Measurements from ENCODE around the gene APLN.

The APLN gene, protein sequence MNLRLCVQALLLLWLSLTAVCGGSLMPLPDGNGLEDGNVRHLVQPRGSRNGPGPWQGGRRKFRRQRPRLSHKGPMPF

DNA sequence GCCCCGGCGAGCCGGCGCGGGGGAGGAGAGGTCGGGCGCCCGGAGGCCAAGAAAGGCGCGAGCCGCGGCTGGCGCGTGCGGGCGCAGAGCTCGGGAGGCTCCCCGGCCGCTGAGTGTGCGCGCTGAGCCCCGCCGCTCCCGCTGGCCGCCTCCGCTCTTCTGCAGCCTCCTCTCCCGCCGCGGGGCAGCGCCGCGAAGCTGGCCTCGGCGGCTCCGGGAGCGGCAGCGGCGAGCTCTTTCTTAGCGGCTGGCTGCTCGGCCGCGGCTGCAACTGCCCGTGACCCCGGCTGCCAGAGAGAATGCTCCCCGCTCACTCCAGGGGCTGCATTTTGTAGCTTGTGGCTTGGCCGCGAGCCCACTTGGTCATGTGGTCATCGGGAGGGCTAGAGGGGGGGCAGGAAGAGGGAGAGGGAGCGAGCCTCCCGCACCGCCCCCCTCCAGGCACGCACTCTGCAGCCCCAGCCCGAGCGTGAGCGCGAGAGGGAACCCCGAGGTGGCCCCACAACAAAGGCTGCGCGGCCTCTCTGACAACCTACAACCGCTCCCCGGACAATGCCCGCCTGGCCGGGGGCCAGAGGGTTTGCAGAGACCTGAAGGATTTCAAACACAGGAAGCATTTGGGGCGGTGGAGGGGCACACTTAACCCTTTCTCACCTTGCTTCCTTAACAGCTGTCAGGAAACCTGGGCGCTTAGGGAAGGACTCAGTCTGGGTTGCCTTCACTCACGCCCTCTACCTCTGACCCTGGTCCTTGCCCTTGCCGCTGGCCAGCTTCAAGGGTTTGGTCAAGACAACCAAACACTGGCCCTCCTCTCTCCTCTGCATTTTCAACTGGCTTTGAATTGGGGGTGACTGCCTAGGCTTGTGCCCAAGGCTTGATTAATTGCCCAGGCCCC, at the start of gene APLN:
Gene APLN, minus strand, starts transcription at position 305 of the 895 bp plus-strand sequence. CDS start 326 bp downstream, outside the sequence.
- H3K4me3 ChIP-seq (replicated peaks in 1 of 2; ENCODE audit: low read depth in 2 of 2, low read length in 2 of 2): peak within 1 kb of the TSS; percentile 45 to 61
- peak; percentile 48 to 70 for DNase-seq (ENCODE audit: low read depth in 2 of 2)
- TF ChIP-seq, protein P1, sequence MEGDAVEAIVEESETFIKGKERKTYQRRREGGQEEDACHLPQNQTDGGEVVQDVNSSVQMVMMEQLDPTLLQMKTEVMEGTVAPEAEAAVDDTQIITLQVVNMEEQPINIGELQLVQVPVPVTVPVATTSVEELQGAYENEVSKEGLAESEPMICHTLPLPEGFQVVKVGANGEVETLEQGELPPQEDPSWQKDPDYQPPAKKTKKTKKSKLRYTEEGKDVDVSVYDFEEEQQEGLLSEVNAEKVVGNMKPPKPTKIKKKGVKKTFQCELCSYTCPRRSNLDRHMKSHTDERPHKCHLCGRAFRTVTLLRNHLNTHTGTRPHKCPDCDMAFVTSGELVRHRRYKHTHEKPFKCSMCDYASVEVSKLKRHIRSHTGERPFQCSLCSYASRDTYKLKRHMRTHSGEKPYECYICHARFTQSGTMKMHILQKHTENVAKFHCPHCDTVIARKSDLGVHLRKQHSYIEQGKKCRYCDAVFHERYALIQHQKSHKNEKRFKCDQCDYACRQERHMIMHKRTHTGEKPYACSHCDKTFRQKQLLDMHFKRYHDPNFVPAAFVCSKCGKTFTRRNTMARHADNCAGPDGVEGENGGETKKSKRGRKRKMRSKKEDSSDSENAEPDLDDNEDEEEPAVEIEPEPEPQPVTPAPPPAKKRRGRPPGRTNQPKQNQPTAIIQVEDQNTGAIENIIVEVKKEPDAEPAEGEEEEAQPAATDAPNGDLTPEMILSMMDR (IDR thresholded peaks at IDR 0.05; ENCODE audit: low read depth, low read length): no peak

DNA sequence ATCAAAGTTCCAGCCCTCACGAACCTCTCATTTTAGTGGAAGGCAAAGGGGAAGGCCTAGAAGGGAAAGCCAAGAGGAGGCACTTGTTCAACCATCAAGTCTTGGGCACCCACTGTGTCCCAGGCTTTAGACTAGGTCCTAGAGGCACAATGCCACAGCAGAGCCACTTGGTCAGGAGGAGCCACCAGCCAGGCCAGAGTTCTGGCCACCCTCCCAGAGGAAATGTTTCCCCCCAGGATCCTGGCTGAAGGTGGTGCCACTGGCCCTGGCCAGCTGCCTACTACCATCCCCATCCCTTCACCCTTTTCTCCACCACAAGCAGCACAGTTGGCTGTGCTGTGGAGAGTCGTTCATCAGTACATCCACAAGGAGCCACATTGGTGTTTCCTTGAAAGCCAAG, 49.7 kb upstream of the APLN start:
- no peak overlapping the region for H3K4me3 ChIP-seq (replicated peaks in 1 of 2; ENCODE audit: low read depth in 2 of 2, low read length in 2 of 2)
- TF ChIP-seq, protein P1 (IDR thresholded peaks at IDR 0.05; ENCODE audit: low read depth, low read length): no peak
- no peak for DNase-seq (ENCODE audit: low read depth in 2 of 2)

DNA sequence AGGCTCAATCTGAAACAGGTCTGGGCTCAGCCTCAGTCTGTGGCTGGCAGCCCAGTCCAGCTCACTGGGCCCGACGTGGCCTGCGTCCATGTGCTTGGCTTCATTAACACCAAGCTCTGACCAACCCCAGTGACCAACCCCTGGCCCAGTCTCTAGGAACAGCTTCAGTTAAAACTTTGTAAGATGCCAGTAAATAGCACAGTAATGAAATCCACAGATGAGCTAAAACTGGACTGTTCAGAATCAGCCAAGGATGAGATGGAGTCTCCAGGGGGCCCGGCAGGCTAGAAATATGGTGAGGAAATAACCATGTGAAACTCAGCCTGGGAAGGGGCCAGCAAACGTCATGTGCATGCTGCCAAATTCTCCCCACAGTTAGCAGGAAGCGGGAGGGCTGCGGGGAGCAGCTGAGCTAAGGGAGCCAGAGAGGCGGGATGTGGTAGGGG, 46.9 kb upstream of the APLN start:
- H3K4me3 ChIP-seq (replicated peaks in 1 of 2; ENCODE audit: low read depth in 2 of 2, low read length in 2 of 2): no peak overlapping the region
- TF ChIP-seq, protein P1 (IDR thresholded peaks at IDR 0.05; ENCODE audit: low read depth, low read length): no peak
- DNase-seq (ENCODE audit: low read depth in 2 of 2): peak; percentile 64 to 90

DNA sequence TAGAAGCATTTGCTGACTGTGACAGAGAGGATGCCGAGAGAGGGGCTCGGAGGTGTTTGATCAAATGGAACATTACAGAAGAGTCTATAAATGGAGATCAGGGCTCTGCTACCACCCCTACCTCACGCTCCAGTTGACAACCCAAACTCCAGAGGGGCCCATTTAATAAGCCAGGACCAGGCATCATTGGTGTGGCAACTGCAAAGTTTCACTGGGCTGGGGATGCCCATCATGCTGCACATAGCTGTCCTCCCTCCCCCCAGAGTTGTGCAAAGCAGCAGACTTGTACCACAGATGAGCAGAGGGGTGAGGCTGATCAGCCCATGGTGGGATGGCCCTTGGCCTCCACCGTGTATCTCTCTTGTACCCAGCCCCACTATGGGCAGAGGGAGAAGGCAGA, 45.8 kb upstream of the APLN start:
- TF ChIP-seq, protein P1 (IDR thresholded peaks at IDR 0.05; ENCODE audit: low read depth, low read length): no peak
- H3K4me3 ChIP-seq (replicated peaks in 1 of 2; ENCODE audit: low read depth in 2 of 2, low read length in 2 of 2): no peak overlapping the region
- DNase-seq (ENCODE audit: low read depth in 2 of 2): no peak

DNA sequence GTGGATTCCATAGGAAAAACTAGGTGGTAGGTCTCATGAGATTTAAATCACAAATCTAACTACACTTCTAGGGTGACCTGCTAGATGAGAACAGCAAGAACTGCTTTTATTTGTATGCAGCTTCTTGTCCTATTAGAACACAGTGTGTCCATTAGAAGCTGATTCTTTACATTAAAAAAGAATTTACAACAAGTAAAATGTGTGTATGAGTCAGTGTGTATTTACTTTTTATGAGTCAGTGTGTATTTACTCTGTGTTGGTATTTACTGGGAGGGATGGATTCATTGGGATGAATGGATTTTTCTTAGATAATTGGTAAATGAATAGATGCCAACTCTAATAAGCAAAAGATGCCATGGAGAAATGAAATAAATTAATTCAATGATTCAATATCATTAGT, 43.4 kb upstream of the APLN start:
- no peak overlapping the region for H3K4me3 ChIP-seq (replicated peaks in 1 of 2; ENCODE audit: low read depth in 2 of 2, low read length in 2 of 2)
- TF ChIP-seq, protein P1 (IDR thresholded peaks at IDR 0.05; ENCODE audit: low read depth, low read length): no peak
- DNase-seq (ENCODE audit: low read depth in 2 of 2): no peak

DNA sequence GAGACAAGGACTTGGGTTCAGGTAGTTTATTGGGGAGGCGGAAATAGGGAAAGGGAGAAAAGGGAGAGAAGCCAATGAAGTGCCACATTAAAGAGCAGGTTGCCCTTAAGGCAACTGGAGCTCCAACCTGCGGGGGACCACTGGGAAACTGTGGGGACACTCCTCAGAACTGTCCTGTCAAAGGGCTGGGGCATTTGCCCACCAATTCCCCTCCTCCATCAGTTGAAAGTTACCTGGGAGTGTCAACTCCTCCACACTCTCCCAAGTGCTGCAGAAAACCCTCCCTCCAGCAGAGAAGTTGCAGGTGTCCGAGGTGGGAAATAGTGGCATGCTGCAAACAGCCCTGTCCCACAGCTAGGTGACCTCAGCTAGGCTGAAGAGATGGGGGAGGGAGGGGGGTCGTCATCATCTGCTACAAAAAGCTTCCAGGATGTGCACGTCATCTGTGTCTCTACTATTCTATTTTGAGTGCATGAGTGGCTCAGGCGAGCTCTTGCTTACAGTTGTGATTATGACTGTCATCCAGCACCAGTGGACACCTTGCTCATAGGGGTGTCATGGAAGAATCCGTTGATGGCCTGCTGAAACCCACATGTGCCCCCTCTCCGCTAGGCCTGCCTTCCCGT, 42.6 kb upstream of the APLN start:
- DNase-seq (ENCODE audit: low read depth in 2 of 2): no peak
- no peak overlapping the region for H3K4me3 ChIP-seq (replicated peaks in 1 of 2; ENCODE audit: low read depth in 2 of 2, low read length in 2 of 2)

More for the DNA sequence above, 42.6 kb upstream of the APLN start:
- TF ChIP-seq, protein P1 (IDR thresholded peaks at IDR 0.05; ENCODE audit: low read depth, low read length): no peak

All from cardiac fibroblast (primary cell).